GM19351 (cell line): Measurements from ENCODE around the gene METTL5.
"Not testable (repeated sequence)": the region's sequence is repeated elsewhere in the genome, so short reads cannot be mapped to it uniquely, and the experiment has no call there.

Experiments
- ATAC-seq: cut with Tn5 transposase; IDR thresholded peaks from one replicate; pipeline ENCODE4 v1.9.1; 2021; ENCODE audit warnings: mild to moderate bottlenecking, moderate library complexity; ENCODE audit not compliant: unreplicated experiment

Gene METTL5

GRCh38 chr2:169824373-169825333, at the start of gene METTL5:
METTL5 (minus strand) TSS chr2:169824905; CDS start chr2:169824597, 308 bp downstream.
- peak; percentile 63 for ATAC-seq

DNA sequence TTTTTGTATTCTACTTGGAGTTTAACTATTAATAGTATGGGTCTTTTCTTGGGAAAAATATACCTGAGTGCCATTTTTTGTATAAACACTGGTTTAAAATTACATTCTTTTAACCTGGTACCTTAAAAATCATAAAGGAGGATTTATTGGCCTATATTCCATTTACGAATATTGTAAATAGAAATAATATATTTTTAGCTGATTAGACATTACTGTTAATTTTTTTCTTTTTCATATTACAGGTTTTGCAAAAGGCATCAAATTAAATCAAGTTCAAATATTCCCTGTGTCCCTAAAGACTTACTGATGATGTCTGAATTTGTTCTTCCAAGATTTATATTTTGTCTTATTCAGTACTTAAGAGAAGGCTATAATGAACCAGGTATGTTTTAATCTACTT, 47.3 kb upstream of the METTL5 start:
- no peak for ATAC-seq

DNA sequence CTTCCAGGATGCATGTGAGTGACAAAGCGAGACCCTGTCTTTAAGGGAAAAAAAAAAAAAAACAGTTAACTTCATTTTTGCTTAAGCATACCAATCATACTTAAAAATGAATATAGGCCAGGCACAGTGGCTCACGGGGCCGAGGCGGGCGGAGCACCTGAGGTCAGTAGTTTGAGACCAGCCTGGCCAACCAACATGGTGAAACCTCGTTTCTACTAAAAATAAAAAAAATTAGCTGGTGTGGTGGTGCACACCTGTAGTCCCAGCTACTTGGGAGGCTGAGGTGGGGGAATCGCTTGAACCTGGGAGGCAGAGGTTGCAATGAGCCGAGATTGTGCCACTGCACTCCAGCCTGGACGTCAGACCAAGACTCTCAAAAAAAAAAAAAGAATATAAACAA, 46.7 kb upstream of the METTL5 start:
- not testable (repeated sequence) for ATAC-seq

DNA sequence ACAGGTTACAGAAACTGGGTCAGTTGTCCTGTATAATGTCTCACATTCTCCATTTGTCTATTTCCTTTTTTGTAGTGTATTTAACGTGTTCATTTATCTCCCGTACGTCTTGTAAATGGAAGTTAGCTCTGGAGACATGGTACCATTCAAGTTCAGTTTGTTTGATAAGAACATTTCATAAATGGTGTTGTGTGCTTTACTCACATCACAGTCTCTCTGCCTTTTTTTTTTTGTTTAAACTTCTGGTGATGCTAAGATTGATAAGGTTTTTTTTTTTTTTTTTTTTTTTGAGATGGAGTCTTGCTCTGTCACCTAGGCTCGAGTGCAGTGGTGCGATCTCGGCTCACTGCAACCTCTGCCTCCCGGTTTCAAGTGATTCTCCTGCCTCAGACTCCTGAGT, 44.2 kb upstream of the METTL5 start:
- no peak for ATAC-seq

DNA sequence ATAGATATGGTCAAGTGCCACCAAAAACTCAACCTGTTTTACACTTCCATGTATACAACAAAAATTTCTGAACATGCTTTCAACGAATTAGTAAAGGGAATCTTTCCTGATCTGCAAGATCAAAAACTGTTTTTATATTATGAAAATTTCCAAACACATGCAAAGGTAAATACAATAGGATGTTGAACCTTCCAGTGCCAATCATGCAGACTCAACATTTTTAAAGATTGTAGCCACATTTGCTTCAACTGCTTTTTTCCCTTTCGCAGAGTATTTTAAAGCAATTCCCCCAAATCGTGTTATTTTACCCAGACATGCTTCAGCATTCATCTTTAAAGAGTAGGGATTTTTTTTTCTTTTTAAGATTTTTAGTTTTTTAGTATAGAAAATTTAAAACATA, 42.9 kb upstream of the METTL5 start:
- ATAC-seq = no peak

GRCh38 chr2:169866230-169866629, 41.5 kb upstream of the METTL5 start:
- not testable (repeated sequence) for ATAC-seq

GRCh38 chr2:169865492-169865891, 40.8 kb upstream of the METTL5 start:
- no peak for ATAC-seq

- no peak for ATAC-seq
Measured at GRCh38 chr2:169862816-169863215, 38.1 kb upstream of the METTL5 start.

DNA sequence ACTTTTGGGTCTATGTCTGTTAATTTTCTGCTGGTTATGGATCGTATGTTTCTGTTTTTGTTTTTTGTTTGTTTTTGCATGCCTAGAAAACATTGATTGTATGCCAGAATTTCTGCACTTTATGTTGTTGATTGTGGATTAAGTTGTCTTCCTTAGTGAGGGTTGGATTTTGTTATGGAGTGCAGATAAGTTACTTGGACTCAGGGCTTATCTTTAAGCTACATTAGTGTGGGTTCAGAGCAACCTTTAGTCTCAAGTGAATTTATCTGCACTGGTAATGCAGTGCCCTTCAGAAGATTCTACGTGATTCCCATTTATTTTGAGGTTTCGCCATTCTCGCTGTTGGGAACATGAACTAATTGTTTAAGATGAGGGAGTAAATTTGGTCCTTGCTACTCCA, 35.4 kb upstream of the METTL5 start:
- no peak for ATAC-seq

- no peak for ATAC-seq
Measured at GRCh38 chr2:169859423-169859822, 34.7 kb upstream of the METTL5 start.

GRCh38 chr2:169855281-169856258, 30.9 kb upstream of the METTL5 start:
- not testable (repeated sequence) for ATAC-seq

GRCh38 chr2:169853041-169853668, 28.4 kb upstream of the METTL5 start:
- no peak for ATAC-seq

GRCh38 chr2:169849710-169850109, 25.0 kb upstream of the METTL5 start:
- ATAC-seq = no peak

GRCh38 chr2:169848959-169849693, 24.4 kb upstream of the METTL5 start:
- ATAC-seq = not testable (repeated sequence)

GRCh38 chr2:169845016-169845415, 20.3 kb upstream of the METTL5 start:
- no peak for ATAC-seq

- not testable (repeated sequence) for ATAC-seq
Measured at GRCh38 chr2:169841625-169842024, 16.9 kb upstream of the METTL5 start.

GRCh38 chr2:169840747-169841142, 16.0 kb upstream of the METTL5 start:
- ATAC-seq = no peak

DNA sequence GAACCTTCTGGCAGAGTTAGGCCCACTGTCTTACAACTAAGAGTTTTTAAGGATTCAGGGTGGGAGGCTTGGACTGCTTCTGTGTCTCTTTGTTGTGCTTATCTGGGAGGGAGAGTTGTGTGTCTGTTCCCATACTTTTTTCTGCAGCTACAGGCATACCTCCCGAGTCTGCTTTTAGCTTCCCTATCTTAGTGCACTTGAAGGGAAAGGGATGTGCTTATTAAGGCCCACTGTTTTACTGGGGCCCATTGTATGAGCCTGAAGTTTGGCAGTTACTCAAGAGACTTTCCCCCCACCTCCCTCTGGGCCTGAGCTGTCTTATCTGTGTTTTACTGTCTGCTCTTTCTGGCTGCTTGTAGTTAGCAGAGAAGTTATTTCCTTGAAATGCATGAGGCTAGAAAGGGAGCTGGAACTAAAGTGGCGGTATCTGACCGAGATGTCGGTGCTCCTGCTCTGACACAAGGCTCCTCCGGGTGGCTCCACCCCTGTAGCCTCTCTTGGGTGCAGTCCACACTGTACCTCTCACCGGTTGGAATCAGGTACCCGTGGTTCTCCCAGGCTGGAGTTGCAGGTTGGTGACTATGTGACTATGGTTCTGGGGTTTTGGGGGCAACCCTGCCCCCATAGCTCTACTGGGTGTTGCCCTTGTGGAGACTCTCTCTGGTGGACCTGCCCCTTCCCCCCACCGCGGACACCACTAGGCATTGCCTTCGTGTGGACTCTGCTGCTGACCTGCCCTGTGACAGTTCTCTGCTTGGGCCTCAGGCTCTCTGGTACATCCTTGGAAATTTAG, 15.4 kb upstream of the METTL5 start:
- ATAC-seq = no peak

- no peak for ATAC-seq
Measured at GRCh38 chr2:169838743-169839489, 14.2 kb upstream of the METTL5 start.
